GM21737 (cell line): ENCODE data around the gene CDPF1.
"Not testable (repeated sequence)": the region's sequence is repeated elsewhere in the genome, so short reads cannot be mapped to it uniquely, and the experiment has no call there.

Source experiments
- ATAC-seq: cut with Tn5 transposase; IDR thresholded peaks from one replicate; pipeline ENCODE4 v1.9.1; 2021; ENCODE audit warnings: mild to moderate bottlenecking, moderate library complexity; ENCODE audit not compliant: unreplicated experiment

The CDPF1 gene

DNA sequence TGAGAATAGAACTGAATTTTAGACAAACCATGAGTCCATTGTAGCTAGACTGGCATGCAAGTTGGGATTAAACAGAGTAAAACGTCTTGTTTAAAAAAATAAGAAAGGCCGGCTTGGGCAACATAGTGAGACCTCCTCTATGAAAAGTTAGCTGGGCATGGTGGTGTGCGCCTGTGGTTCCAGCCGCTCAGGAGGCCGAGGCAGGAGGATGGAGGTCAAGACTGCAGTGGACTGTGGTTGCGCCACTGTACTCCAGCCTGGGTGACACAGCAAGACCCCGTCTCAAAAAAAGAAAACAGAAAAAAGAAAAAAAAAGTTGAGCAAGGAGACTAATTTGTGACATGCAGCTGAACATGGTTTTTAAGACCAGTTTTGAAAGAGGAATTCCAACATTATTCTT is 23.5 kb downstream of the CDPF1 start:
- ATAC-seq: no peak

DNA sequence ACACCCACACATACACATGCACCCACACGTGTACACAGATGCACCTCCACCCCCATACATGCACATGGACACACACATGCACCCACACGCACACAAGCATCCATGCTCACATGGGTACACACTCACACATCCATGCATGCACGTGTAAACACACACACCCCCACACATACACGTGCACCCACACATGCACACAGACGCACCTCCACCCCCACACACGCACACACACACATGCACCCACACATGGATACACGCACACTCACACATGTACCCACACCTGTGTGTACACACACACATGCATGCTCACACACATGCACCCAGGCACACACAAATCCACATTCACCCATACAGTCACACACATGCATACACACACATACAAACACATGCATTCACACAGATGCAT is 24.5 kb downstream of the CDPF1 start:
- no peak for ATAC-seq

DNA sequence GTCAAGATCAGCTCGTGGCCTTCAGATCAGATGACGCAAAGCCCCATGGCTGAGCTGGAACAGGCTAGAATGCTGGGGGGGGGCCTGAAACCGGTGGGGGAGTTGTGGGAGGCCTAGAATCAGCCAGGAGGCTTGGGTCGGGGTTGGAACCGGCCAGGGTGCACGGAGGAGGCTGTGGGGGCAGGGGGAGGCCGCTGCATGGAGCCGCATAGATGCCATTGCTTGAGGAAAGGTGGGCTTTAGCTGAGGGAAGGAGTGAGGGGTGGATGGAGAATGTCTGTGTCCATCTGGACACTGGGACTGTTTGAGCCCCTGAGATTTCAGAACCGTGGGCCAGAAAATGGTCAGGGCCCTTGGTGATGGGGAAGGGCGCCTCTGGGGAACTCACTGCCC is 25.2 kb downstream of the CDPF1 start:
- ATAC-seq: no peak

DNA sequence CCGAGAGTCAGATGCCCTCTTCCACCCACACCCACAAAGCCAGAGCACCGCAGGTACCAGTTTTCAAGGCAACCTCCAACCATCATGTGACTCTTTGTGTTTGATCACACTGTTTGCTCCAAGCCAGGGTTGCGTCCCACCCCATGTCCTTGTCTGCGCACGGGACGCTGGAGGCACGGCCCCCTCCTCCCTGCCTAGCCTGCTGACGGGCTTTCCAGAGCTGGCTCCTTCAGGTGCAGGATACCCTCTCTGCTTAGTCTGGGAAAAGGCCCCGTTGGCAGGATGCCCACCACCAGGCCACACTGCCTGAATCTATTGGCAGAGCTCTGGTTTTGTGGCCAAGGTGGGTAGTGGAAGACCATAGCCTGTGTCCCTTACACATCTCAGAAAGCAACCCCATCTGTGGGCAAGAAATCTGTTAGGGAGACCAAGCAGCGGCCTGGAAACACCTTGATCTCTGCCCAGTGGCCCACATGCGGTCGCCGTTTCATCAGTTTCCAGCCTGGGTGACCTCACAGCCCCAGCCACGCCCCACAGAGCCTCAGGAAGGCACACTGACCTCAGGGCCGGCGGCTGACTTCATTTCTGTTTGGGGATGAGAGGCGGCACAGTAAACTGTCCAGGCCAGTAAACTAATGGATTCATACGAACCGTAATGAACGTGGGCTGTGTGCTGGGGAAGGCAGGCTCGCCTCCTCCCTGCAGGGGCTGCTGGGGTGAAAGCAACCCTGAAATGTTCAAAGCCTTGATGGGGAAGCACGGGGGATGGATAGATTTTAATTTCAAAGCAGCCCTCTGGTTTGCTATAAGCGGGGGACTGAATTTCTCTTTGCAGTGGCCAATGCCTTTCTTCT is 25.8 kb downstream of the CDPF1 start:
- no peak for ATAC-seq

DNA sequence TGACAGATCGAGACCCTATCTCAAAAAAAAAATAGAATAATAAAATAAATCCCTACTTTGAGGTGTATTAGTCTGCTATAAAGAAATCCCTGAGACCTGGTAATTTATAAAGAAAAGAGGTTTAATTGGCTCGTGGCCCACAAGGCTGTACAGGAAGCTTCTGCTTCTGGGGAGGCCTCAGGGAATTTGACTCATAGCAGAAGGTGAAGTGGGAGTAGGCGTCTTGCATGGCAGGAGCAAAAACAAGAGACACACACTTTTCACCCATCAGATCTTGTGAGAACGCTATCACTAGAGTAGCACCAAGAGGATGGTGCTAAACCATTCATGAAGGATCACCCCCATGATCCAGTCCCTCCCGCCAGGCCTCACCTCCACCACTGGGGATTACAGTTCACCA is 29.2 kb downstream of the CDPF1 start:
- no peak for ATAC-seq

DNA sequence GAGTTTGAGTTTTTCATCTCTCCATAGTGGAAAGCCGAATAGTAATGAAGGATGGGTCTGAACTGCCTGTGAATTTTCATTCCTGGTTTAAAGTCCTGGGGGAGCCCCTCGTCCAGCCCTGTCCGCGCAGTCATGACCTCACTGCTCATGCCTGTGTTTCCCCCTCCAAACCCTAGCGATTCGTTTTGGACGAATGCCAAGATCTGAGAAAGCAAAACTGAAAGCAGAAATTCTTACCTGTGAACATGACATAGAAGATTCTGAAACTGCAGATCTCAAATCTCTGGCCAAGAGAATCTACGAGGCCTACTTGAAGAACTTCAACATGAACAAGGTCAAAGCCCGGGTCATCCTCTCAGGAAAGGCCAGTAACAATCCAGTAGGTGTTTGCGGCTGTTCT is 30.5 kb downstream of the CDPF1 start:
- no peak for ATAC-seq

DNA sequence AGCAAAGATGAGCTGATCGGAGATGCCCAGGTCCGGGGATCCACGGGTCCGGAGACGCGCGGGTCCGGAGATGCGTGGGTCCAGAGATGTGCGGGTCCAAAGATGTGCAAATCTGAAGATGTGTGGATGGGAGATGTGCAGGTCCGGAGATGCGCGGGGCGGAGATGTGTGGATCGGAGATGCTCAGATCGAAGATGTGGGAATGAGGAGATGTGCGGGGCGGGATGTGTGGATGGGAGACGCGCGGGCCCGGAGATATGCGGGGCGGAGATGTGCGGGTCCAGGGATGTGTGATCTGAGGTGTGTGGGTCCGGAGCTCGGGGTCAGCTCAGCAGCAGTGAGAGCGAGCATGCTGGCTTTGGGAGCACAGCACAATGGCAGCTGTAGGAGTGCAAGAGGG is 35.5 kb downstream of the CDPF1 start:
- no peak for ATAC-seq

DNA sequence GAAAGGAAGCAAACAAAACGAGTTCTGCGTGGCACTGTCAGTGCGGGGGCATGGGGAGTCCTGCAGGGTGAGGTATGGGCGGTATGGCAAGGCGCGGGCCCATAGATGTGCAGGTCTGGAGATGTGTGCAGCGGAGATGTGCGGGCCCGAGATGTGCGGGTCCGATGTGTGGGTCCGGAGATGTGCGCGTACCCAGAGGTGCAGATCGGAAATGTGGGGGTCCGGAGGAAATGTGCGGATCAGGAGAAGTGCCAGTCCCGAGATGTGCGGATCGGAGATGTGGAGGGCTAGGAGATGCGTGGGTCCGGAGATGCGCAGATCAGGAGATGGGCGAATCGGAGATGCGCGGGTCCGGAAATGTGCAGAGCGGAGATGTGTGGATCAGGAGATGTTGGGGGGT is 35.9 kb downstream of the CDPF1 start:
- no peak for ATAC-seq

DNA sequence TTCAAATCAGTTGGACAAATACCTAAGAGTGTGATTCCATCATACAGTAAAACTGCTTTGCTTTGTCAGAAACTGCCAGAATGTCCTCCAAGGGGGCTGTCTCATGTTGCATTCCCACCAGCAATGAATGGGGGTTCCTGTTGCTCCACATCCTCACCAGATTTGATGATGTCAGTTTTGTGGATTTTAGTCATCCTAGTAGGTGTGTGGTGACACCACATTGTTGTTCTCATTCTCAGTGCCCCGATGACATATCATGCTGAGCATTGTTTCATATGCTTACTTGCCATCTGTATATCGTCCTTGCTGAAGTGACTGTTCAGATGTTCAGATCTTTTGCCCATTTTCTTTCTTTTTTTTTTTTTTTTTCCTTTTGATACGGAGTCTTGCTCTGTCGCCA is 37.0 kb downstream of the CDPF1 start:
- no peak for ATAC-seq

DNA sequence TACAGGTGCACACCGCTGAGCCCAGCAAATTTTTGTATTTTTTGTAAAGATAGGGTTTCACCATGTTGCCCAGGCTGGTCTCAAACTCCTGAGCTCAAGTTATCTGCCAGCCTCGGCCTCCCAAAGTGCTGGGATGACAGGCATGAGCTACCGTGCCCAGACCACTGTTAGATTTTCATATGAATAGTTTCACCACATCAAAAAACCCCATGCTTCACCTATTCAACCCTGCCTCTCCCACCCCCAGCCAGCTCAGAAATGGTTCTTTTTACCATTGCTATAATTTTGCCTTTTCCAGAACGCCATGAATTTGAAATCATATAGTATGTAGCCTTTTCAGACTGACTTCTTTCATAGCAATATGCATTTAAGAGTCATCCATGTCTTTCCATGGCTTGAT is 37.9 kb downstream of the CDPF1 start:
- ATAC-seq: no peak

DNA sequence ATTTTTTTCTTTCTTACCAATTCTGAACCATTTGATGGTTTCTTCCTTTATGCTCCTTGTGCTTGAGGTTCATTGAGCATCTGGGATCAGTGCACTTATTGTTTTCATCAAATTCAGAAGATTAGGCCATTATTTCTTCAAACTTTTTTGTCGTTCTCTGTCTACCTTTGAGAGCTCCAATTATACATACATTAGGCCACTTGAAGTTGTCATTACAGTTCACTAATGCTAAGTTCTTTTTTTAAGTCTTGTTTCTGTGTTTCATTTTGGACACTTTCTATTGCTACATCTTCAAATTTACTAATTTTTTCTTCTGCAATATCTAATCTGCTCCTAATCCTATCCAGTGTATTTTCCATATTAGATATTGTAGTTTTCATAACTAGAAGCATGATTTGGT is 40.8 kb downstream of the CDPF1 start:
- no peak for ATAC-seq

DNA sequence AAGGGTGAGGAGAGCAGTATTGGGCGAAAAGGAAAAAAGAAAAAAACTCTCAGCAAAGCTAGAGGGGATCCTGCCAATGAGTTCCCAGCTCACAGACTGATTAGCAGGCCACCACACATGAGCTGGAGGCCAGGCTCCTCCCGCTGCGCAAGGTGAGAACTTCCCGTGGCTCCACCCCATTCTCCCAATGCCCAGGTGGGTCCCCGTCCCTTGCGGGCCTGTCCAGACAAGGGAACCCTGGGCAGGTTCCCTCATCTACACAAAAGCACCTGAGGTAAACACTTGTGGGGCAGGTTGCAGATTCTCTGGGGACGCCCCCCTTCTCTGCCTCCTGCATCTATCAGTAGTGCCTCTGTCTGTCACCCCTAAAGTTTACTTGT is 46.5 kb downstream of the CDPF1 start:
- ATAC-seq: no peak

DNA sequence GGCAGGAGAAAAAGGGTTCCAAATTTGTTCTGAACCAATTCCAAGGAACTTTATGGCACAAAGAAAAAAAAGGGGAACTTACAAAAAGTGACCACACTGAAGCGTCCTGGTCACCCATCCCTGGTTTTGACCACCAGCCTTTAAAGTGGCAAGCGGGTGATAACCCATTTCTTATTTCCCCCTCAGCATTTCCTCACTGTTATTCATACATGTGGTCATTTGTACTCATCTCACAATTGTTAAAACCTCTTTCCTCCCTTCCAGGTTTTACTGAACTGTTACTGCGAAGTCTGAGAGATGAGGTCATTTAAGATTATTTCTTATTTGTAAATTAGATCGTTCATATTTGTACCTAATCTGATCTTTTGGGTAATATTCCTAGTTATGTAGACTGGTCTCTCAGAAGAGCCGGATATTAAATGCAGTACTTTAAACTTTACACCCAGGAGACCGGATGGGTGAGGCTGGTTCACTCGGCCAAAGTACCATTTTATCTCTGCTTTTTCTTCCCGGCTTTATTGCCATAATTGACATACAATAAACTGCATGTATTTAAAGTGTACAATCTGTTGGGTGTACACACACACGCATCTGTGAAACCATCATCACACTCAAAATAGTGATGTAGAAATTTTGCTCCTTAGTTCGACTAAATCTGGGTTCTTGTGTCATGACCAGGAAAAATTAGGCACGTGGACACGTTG is 47.0 kb downstream of the CDPF1 start:
- ATAC-seq: no peak

DNA sequence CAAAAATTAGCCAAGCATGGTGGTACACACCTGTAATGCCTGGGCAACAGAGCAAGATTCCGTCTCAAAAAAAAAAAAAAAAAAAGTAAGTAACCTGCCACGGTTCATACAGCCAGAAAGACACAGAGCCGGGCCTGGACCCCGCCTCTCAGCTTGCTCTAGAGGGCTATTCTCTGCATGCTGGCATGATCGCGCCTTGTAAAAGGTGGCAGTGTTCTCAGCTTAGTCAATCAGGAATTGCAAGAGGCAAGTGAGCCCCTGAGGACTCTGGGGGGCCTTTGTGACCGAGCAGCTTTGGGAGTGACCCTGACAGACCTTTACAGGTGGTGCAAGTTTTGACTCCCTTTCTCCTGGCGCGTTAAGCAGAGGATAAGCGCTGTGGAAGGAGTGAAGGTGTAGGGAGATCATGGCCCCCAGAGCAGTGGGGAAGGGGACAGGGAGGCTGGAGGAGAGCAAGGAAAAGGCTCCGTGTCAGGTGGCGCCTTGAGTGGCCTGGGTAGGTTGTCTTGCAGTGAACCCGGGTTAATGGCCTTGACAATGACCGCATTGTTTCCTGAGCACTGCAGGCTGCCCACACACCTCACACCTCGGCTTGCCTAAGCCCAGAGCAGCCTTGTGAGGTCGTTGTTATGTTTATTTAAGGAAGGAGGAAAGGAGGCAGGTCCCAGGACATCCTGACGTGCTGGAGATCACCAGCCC is 48.9 kb downstream of the CDPF1 start:
- ATAC-seq: no peak

DNA sequence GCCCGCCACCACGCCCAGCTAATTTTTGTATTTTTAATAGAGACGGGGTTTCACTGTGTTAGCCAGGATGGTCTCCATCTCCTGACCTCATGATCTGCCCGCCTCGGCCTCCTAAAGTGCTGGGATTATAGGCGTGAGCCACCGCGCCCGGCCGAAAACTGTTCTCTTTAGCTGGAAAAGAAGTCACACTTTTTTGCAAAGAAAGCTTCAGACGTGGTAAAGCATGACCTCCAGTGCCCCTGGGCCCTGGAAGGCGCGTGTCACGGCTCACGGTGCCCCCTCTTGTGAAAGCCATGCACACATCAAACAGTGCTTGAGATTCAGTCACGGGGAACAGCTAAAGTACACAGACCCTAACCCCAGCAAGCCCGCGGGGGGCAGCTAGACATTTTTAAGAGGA is 51.3 kb downstream of the CDPF1 start:
- not testable (repeated sequence) for ATAC-seq

DNA sequence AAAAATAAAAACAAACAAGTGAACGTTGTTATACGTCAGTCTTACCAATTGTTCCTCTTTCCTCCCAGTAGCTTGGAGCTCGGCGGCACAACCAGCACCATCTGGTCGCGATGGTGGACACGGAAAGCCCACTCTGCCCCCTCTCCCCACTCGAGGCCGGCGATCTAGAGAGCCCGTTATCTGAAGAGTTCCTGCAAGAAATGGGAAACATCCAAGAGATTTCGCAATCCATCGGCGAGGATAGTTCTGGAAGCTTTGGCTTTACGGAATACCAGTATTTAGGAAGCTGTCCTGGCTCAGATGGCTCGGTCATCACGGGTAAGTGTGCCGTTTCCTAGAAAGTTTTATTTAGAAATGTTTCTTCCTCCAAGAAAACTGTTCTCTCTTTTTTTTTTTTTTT is 51.8 kb downstream of the CDPF1 start:
- no peak for ATAC-seq

DNA sequence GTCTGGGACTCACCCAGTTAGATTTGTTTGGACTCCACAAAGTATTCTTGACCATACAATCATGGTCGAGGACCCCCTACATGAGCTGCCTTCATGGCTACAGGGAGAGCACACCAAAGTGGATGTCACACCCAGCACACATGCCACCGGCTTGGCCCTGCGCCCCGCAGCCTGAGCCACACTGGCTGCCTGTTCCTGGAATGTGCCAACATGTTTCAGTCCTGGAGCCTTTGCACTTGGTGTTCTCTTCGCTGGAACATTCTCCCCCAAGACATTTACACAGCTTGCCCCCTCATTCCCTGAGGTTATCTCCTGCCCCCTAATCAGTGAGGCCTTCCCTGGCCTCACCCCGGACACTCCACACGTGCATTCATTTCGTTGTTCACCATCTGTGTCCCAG is 53.8 kb downstream of the CDPF1 start:
- no peak for ATAC-seq

DNA sequence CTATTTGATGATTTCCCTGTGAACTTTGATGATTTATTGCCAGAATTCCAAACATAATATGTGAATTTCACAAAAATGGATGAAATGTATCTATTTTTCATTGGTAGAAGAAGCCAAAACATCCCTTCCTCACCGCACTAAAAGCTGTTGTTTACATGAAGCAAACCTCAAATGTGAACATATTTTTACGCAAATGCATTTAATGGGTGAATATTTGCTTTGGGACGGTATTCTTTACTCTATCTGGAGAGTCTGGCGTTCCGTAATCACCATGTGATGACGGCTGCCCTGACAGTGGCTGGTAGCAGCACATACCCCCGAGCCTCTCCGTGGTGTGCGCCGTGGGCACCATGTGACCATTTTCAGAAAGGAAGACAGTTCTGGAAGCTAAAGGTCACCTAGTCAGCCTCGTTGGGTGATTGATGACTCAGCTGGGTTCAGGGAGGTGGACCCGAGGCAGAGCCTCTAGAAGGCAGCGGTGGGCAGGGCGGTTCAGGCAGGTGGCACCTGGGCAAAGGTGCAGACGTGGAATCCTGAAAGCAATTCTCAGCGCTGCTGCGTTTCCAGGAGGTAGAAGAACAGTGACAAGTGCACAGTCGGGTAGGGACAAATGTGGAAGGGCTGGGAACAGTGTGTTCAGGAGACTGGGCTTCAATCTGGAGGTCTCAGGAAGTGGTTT is 54.5 kb downstream of the CDPF1 start:
- no peak for ATAC-seq
